Measurements from ENCODE around the gene CCDC112.

The CCDC112 gene

GRCh38 chr5:115282131-115282530 lies 14.3 kb downstream of the CCDC112 start:
- Histone ChIP-seq H3K27ac (replicated peaks) (no peak overlapping the region), H3K4me3 (replicated peaks; ENCODE audit: insufficient read depth, low read length) (no peak overlapping the region), H3K27me3 (ENCODE audit: insufficient read depth, poor library complexity, severe bottlenecking) (no peaks in the 10 kb centered on the region)
- no peak for DNase-seq (ENCODE audit: low read depth in 1 of 2, low spot score in 1 of 2)
- TF ChIP-seq POLR2AphosphoS5 (IDR thresholded peaks at IDR 0.05; ENCODE audit: low read depth) = no peak
- no peak for TF ChIP-seq CTCF (IDR thresholded peaks at IDR 0.05; ENCODE audit: insufficient read depth, low read length)
- no peak for TF ChIP-seq REST (IDR thresholded peaks at IDR 0.05; ENCODE audit: insufficient replicate concordance, low read depth)
- no peak for TF ChIP-seq SPI1 (IDR thresholded peaks at IDR 0.05; ENCODE audit: borderline replicate concordance, low read depth)
- TF ChIP-seq GABPA (IDR thresholded peaks at IDR 0.05; ENCODE audit: low read depth) = no peak

DNA sequence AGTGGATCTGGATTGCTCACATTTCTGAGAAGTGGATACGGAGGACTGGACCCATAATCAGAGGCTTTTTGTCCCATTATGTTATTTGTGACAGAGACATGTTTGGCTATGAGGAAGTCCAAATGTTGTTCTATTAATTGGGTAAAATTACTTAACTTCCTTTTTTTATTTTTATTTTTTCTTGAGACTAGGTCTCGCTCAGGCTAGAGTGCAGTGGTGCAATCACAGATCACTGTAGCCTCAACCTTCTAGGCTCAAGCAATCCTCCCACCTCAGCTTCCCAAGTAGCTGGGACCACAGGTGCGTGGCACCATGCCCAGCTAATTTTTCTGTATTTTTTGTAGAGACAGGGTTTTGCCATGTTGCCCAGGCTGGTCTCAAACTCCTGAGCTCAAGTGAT lies 21.9 kb downstream of the CCDC112 start:
- H3K4me3 ChIP-seq (replicated peaks; ENCODE audit: insufficient read depth, low read length) = no peak overlapping the region
- peak in 1 of 2 experiments; percentile 61 for DNase-seq (ENCODE audit: low read depth in 1 of 2, low spot score in 1 of 2)
- H3K27me3 ChIP-seq (ENCODE audit: insufficient read depth, poor library complexity, severe bottlenecking) = no peaks in the 10 kb centered on the region
- no peak overlapping the region for H3K27ac ChIP-seq (replicated peaks)
- TF ChIP-seq SPI1 (IDR thresholded peaks at IDR 0.05; ENCODE audit: borderline replicate concordance, low read depth) (peak; percentile 67), REST (IDR thresholded peaks at IDR 0.05; ENCODE audit: insufficient replicate concordance, low read depth) (no peak), GABPA (IDR thresholded peaks at IDR 0.05; ENCODE audit: low read depth) (no peak)

GRCh38 chr5:115272297-115272958 lies 24.0 kb downstream of the CCDC112 start:
- H3K27ac ChIP-seq (replicated peaks) = no peak overlapping the region; the same call in 1 of the 2 replicates
- H3K4me3 ChIP-seq (replicated peaks; ENCODE audit: insufficient read depth, low read length) = no peak overlapping the region
- TF ChIP-seq SPI1 (IDR thresholded peaks at IDR 0.05; ENCODE audit: borderline replicate concordance, low read depth) (no peak), CTCF (IDR thresholded peaks at IDR 0.05; ENCODE audit: insufficient read depth, low read length) (no peak)
- no peak for DNase-seq (ENCODE audit: low read depth in 1 of 2, low spot score in 1 of 2)
- no peaks in the 10 kb centered on the region for H3K27me3 ChIP-seq (ENCODE audit: insufficient read depth, poor library complexity, severe bottlenecking)

DNA sequence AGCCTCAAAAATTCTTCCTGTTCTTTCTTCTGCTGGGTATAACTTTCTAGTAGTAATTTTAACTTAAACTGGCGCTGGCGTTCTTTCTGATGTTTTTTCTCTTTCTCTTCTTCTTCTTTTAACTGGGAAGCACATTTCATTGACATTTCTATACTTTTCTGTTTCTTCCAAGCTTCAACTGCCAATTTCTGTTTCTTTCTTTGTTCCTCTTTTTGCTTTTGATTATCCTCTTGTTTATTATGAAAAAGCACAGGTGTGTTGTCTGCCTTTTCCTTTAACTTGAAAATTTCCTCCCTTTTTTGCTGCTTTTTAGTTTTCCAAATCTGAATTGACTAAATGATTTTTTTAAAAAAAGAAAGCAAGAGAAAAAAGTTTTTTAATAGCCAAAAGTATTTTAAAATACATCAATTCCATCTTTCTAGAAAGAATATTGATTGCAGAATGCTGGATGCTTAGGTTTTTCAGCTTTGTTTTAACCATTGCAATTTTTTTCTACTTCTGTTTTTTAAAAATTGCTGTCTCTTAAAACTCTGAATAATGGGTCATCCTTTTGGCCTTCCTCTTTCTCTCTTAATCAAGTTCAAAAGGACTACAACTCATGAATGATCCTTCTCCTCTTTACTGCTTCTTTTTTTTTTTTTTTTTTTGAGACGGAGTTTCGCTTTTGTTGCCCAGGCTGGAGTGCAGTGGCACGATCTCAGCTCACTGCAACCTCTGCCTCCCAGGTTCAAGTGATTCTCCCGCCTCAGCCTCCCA lies 25.0 kb downstream of the CCDC112 start:
- TF ChIP-seq GABPA (IDR thresholded peaks at IDR 0.05; ENCODE audit: low read depth) (no peak), SPI1 (IDR thresholded peaks at IDR 0.05; ENCODE audit: borderline replicate concordance, low read depth) (peak; percentile 31; the same call in 1 of the 2 replicates), POLR2AphosphoS5 (IDR thresholded peaks at IDR 0.05; ENCODE audit: low read depth) (no peak), REST (IDR thresholded peaks at IDR 0.05; ENCODE audit: insufficient replicate concordance, low read depth) (no peak)
- no peak for DNase-seq (ENCODE audit: low read depth in 1 of 2, low spot score in 1 of 2)
- Histone ChIP-seq H3K27me3 (ENCODE audit: insufficient read depth, poor library complexity, severe bottlenecking) (no peaks in the 10 kb centered on the region), H3K27ac (replicated peaks) (peak overlapping the region; percentile 38), H3K4me3 (replicated peaks; ENCODE audit: insufficient read depth, low read length) (no peak overlapping the region)
